ENCODE measurements around the gene WSB2.

The WSB2 gene

DNA sequence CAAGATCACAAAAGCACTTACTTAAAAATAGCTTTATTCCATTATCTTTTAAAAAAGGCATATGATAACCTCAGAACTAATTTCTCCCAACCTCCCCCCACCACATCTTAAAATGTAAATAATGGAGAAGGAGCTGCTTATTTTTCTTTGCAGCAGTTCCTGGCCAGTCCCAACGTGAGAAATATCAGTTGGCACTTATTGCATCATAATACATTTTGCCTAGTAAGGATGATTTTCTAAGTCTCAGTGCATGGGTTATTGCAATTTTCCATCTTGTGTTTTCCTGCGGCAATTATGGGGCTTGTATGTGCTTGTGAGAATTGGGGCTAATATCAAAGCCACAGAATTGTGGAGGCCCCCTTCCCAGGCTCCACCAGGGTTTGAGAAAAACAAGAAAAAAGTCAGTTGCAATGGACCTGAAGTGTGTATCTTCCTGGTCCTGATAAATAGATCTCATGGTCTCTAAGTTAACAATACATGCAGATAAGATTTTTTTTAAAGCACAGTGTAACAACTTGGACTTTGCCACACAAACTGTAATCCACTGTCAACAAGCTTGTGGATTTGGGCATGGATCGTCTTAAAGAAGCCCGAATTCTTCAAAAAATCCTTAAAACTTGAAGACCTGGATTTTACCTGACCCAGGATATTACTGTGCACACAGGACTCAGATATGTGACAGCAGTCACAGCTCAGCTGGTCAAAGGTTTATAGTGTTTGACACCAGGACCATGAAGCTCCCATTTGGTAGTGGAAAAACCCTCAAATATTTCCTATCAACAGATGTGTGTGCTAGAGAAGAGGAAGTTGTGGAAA lies 2.8 kb upstream of the WSB2 start:
- no peak overlapping the region for H3K4me3 ChIP-seq (replicated peaks; ENCODE audit: low read depth, low read length)
- no peak for DNase-seq (ENCODE audit: extremely low read depth, low read depth)
- TF ChIP-seq, protein P1, sequence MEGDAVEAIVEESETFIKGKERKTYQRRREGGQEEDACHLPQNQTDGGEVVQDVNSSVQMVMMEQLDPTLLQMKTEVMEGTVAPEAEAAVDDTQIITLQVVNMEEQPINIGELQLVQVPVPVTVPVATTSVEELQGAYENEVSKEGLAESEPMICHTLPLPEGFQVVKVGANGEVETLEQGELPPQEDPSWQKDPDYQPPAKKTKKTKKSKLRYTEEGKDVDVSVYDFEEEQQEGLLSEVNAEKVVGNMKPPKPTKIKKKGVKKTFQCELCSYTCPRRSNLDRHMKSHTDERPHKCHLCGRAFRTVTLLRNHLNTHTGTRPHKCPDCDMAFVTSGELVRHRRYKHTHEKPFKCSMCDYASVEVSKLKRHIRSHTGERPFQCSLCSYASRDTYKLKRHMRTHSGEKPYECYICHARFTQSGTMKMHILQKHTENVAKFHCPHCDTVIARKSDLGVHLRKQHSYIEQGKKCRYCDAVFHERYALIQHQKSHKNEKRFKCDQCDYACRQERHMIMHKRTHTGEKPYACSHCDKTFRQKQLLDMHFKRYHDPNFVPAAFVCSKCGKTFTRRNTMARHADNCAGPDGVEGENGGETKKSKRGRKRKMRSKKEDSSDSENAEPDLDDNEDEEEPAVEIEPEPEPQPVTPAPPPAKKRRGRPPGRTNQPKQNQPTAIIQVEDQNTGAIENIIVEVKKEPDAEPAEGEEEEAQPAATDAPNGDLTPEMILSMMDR (IDR thresholded peaks at IDR 0.05; ENCODE audit: low read depth, low read length, missing control alignments): no peak

DNA sequence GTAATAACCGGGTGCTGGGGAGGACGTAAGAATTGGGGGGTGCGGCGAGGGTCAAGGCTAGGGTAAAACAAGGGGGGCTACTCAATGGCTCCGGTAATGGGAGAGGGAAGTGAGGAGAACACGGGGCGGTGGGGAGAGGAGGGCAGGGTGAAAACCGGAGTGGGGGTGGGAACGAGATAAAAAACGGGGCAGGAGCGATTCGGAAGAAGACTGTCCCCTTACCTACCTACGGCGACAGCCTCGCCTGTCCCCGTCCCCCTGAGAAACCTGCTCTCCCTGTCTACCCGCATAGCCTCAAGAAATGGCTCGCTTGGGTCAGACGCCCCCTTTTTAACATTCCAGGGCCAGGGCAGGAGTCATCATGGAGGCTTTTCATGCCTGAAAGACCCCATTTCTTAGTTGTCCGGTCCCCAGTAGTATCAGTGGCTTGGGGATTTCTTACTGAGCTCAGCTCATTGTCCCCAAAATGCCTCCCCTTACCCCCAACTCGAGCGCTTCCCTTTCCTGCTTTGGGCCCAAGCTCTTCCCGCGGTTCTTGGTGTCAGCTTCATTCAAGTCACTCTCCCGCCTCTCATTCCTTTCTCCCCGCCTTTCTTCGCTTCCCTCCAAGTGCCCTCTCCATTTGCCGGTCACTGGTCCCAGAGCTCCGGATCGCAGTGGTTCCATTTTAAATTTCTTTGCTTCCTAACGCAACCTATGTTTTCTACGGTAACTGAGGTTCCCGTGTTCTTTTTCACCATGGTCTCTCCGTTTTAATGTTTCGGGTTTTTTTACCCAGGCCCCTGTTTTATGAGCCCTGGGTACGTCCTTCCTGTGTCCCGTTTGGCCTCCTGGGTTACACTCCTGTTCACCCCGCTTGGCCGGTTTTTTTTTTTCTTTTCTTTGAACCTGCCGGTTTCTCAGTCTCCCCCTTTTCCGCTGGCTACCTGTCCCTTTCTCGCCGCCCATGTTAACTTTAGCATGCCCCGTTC lies 1.2 kb upstream of the WSB2 start:
- H3K4me3 ChIP-seq (replicated peaks; ENCODE audit: low read depth, low read length): peak overlapping the region; percentile 60
- DNase-seq (ENCODE audit: extremely low read depth, low read depth): no peak
- TF ChIP-seq, protein P1 (IDR thresholded peaks at IDR 0.05; ENCODE audit: low read depth, low read length, missing control alignments): no peak

DNA sequence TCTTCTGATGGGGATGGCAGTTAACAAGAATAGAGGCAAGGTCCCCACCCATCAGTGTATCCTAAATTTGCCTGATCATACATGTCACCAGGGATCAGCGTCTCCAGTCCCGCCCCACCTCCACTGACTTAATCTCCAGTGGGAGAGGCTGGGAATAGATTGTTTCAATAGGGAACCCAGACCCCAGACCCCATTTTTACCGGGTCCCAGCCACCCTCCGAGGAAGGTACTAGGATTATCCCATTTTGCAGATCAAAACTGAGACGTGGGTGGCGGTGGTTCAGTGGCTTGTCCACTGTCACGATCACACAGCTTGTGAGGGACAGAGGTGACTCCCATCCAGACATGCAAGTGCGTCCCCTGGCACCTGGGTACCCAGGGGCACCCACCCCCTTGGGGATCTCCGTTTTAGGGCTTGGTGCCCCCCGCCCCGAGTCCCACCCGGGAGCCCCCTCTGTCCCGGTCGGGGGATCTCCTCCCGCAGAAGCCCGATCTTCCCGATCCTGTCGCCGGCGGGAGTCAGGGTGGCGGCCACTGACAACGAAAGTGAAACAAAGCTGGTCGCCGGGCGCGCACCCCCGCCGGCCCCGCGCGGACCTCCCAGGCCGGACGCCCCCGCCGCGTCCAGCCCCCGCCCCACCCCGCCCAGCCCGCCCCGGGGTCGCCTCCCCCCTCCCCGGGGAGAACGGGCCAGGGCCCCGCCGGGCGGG lies 523 bp downstream of the WSB2 start:
- H3K4me3 ChIP-seq (replicated peaks; ENCODE audit: low read depth, low read length): peak overlapping the region; percentile 76
- no peak for DNase-seq (ENCODE audit: extremely low read depth, low read depth)
- TF ChIP-seq, protein P1 (IDR thresholded peaks at IDR 0.05; ENCODE audit: low read depth, low read length, missing control alignments): no peak

DNA sequence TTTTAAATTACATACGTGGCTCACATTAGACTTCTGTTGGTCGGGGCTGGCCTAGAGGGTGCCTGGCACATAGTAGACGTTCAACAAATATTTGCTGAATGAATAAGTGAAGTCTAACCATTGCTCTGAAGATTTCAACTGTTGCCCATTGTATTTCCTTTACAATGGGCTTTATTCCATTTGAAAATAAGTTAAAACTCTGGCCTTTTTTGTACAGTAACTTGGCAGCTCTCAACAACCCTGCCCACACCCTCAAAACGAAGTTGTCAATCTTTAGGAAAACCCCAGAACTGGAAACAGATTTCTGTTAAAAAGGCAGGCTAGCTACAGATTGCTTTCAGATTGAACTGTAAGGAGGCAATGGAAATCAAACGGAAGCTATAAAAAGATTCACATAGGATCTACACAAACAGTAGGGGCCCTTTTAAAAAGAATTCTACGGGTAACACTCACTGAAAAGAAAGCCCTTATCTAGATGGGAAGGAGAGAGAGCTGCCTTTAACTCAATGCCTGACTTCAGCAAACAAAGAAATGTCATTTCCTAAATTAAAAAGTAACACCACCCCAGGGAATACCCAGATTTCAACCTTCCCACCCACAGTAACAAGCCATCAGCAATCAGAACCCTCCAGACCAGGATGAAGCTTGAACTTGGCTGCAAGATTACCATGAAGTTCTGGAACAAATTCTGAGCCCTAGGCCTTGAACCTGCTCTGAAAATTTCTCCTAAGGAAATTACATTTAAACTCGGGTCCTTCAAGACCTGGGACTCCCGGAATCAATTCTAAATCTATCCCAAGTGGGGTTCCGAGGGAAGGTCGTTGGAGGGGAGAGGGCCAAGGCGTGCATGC lies 1.4 kb downstream of the WSB2 start:
- DNase-seq (ENCODE audit: extremely low read depth, low read depth): no peak
- peak overlapping the region; percentile 76 for H3K4me3 ChIP-seq (replicated peaks; ENCODE audit: low read depth, low read length)
- TF ChIP-seq, protein P1 (IDR thresholded peaks at IDR 0.05; ENCODE audit: low read depth, low read length, missing control alignments): no peak

DNA sequence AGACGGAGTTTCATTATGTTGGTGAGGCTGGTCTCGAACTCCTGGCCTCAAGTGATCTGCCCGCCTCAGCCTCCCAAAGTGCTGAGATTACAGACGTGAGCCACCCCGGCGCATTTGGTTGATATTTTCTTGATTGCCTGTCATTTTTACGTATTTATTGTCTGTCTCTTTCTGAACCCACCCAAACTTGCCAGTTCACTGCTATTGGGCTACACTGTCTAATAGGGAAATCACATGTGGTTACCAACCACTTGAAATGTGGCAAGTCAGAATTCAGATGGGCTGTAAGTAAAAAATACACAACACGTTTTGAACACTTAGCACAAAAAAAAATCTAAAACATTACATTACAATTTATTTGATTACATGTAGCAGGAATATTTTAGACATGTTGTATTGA lies 2.1 kb downstream of the WSB2 start:
- TF ChIP-seq, protein P1 (IDR thresholded peaks at IDR 0.05; ENCODE audit: low read depth, low read length, missing control alignments): no peak
- DNase-seq (ENCODE audit: extremely low read depth, low read depth): no peak
- no peak overlapping the region for H3K4me3 ChIP-seq (replicated peaks; ENCODE audit: low read depth, low read length)

DNA sequence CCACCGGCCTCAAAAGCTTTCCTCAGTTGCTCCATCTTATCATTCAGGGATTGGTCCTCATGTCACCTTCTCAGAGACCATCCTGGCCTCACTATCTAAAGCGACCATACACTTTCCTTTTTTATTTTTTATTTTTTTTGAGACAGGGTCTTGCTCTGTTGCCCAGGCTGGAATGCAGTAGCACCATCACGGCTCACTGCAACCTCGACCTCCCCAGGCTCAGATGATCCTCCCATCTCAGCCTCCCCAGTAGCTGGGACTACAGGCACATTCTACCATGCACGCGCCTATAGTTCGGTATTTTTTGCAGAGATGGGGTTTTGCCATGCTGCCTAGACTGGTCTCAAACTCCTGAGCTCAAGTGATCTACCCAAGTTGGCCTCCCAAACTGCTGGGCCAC lies 2.8 kb downstream of the WSB2 start:
- TF ChIP-seq, protein P1 (IDR thresholded peaks at IDR 0.05; ENCODE audit: low read depth, low read length, missing control alignments): no peak
- no peak for DNase-seq (ENCODE audit: extremely low read depth, low read depth)
- no peak overlapping the region for H3K4me3 ChIP-seq (replicated peaks; ENCODE audit: low read depth, low read length)

Data from HFF-Myc (cell line).